CD4-positive, alpha-beta T cell treated with Interleukin-6 at 100 ng/mL for 8 hours (primary cell): ENCODE measurements around the gene TBC1D10A.
A peak's percentile ranks its signal among the peaks of the same experiment; 100 is the strongest.

Experiments
- DNase-seq: peaks from one replicate; pipeline ENCODE4 v3.0.0-alpha.2; 2020; ENCODE audit warnings: mixed read lengths, low spot score

Gene TBC1D10A

DNA sequence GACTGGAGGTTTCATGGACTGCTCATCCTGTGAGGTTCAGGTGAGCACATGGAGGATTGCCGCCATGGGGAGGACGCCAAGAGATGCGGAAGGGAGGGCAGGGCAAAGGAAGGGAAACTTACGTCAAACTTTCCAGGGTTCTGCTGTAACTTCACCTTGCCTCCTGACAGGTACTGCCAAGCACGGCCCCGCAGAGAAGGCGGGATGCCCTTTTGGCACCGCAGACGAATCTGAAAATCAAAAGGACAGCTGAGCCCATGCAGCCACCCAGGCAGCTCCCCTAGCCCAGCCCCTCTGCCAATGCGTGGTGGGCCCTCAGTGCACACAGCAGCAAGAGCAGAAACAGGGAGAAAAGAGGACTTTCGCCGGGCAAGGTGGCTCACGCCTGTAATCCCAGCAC is 27.4 kb downstream of the TBC1D10A start:
- no peak for DNase-seq

DNA sequence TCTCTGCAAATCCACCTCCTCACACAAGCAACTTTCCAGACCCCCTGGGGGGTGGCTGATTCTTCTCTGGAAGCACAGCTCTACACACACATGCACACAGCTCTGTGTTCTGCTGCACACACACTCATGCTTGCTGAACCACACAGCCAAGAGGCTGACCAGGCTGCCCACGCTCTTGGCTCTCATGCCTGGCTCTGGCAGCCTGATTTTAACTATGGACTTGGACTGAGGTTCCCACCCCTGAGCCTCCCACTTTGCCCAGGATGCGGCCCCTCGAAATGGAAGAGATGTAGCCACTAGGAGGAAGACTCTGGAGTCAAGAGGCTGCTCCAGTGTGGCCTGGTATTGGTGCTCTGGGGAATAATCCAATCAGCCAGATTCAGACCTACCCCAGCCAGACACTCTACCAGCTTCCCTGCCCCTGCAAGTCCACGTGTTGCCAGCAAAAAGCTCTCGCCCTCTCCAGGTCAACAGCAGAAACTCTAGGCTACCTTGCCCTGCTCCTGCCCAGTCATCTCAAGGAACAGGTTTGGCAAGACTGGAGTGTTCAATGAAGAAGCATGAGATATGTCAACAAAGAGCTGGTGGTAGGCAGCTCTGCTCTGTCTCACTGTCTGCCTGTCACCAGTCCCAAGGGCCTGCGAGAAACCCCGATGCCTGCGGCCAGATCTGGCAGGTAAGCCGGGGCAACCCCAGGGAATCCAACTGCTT is 28.6 kb downstream of the TBC1D10A start:
- DNase-seq, result no peak

DNA sequence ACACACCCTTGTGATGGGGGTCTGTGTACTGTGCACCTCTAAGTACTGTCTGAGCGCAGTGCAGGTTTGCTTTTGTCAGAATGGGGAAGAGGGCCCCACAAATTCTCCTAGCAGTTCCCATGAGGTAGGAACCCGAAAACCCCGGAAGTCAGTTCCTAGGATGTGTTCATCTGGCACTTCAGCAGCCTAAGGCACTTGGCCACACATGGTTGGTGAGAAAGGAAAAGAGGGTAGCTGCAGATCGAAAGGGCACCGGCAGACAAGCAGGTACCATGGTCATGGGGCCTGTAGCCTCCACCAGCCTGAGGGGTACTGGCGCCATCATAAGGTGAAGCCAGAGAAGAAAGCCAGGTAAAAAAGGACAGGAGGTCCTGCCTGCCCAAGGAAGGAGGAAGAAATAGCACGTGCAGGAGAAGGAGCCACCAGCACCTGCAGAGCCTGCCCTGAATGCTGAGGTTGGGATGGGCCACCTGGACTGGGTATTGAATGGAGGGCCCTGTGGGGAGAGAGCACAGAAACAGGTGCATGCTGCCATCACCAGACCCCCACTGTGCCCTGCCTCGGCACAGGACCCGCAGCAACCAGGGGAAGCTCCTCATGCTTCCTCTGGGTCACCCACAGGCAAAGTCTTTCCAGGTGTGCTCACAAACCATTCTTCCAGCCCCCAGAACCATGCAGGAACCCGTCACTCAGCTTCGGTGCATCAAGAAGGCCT is 29.3 kb downstream of the TBC1D10A start:
- no peak for DNase-seq

DNA sequence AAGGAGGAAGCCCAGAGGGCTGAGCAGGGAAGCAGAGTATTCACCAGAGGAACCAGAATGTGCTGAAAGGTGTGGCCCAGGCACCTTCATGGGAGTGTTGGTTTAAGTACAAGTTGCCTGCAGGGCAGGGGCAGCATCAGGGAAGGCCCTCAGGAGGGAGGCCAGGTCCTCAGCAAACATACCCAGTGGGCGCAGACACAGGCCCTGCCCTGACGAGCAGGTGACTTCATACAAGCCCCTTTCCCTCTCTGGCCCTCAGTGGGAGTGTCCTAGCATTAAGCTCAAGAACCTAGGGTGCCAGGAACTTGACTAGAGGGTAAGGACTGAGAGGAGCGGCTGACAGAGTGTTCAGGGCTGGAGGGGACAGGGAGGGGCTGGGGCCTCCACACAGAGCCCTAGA is 29.9 kb downstream of the TBC1D10A start:
- DNase-seq, result no peak

DNA sequence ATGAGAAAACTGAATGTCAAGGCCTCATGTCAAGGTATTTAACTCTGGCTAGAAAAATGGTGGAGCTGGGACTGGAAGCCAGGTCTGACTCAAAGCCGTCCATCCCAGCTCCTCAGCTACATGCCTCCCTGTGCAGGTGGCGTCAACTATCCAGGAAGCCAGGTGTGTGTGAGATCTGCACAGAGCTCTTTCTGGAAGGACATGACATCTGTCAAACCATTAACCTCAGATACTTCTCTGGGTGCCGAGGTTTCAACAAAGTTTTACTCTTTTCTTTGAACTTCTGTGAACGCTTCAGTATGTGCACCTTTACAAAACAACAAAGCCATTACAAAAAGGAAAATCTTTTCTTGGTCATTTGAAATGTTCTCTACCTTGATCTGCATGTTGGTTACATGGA is 30.4 kb downstream of the TBC1D10A start:
- peak; percentile 24 for DNase-seq

DNA sequence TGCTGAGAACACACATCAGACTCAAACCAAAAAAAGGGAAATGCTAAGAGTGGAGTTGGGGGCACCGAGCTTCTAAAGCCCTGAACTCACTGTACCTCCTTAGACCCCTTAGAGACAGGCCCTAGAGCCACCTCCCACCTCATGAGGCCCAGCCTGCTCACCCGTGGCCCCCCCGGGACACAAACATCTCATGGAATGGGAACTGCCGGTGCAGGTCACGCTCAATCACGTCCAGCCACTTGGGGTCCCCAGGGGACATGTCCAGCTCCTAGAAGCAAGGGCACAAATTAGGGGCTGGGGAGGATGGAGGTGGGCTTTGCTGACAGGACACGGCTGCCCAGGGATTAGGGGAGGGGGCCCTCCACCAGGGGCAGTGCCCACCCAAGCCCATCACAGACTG is 31.2 kb downstream of the TBC1D10A start:
- no peak for DNase-seq

DNA sequence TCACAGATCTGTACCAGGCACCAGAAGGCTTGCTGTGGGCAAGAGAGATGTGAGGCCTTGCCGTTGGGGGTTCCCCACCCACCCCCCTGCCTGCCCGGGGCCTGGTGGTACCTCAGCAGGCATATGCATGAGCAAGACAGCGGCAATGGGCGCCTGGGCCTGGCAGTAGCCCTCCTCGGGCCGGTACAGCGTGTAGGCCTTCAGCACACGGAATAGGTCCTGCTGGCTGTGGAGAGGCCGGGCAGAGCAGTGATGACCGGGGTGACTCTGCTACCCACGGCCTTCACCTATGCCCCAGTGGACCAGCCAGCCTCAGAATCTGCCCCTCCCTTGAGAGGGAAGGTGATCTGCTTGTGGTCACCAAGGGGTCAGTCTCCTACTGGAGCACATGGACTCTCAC is 31.9 kb downstream of the TBC1D10A start:
- DNase-seq, result no peak

DNA sequence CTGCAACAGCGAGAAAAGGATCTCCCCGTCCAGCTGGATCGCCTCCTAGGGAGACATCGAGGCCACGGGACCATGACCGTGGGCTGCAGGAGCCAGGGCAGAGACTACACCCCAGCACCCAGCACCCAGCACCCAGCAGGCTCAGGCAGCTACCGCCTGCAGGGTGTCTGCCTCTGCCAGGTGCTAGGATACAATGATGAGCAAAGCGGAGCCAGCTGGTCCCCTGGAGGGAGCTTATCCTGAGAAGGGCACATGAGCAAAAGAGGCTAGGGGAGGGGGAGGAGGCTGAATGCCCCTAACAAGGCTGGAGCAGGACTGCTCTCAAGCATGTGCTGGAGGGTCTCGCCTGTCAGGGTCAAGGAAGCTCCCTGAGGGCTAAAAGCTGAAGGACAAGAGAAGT is 32.7 kb downstream of the TBC1D10A start:
- no peak for DNase-seq

GRCh38 chr22:30293026-30293425 is 33.7 kb downstream of the TBC1D10A start:
- no peak for DNase-seq

GRCh38 chr22:30292069-30292970 is 34.4 kb downstream of the TBC1D10A start:
- no peak for DNase-seq

- DNase-seq, result no peak
Observed at GRCh38 chr22:30291058-30291892, 35.5 kb downstream of the TBC1D10A start.

DNA sequence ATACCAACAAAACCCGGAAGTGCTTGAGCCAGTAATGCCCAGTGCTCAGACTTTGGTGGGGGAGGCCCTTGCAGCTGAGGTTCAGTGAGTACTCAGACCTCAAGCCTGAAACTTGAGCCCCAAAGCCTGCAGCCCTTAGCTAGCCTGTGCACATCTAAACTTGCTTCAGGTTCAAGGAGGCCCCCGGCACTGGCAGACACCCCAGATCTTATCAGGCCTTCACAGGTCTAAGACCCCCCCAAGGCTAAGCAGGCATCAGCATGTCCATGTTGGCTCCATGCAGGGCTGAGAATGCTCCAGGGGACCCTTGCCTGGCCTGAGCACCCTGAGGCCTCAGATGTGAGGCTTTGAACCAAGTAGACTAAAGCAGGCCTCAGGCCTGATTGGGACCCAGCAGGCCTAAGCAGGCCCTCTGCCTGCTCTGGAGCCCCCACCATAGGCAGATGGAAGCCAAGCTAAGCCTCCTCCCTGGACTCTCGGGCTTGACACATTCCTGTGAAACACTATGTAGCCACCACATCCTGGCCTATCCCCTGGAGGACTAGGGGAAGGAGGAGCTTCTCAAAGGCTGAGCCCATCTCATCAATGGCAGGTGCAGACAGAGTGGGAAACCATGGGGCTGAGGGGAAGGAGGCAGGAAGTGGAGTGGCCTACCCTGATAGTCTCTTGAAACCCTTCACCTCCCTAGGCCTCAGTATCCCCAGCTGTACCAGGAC is 36.2 kb downstream of the TBC1D10A start:
- DNase-seq, result no peak

GRCh38 chr22:30289980-30290313 is 36.8 kb downstream of the TBC1D10A start:
- DNase-seq, result no peak

- peak; percentile 90 for DNase-seq
Observed at GRCh38 chr22:30289141-30289979, 37.4 kb downstream of the TBC1D10A start, which contains the start of gene CASTOR1. TSS of gene CASTOR1 (minus strand) at chr22:30289505. CDS start at chr22:30289497, 8 bp downstream.

DNA sequence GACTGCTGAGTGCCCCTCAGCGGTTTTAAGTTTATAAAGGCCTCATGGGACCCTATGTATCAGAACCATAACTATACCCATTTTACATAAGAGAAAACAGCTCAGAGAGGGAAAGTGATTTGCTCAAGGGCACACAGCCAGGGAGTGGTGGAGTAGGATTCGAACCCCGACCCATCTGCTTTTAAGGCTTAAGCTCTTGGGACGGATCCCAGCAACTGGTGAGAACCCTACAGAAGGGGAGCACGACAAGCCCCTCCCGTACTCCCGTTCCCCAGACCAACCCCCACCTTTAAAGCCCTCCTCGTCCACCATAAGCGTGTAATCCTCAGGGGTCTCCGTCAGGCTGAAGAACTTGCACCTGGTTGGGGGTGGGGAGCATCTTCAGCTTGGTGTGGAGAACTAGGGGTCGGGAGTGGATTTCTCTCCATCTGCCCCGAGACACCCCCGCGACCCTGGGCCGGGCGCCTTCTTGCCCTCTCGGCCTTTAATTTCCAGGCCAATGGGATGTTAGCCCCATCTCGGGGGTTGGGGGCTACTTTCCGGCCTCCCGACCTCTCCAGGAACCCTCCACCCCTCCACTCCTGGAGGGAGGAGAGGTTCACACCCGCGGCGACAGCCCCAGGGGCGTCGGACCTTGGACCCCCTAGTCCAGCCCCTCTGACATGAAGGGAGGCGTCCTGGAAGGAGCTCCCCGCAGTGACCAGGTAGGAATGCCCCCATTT is 38.2 kb downstream of the TBC1D10A start:
- no peak for DNase-seq

DNA sequence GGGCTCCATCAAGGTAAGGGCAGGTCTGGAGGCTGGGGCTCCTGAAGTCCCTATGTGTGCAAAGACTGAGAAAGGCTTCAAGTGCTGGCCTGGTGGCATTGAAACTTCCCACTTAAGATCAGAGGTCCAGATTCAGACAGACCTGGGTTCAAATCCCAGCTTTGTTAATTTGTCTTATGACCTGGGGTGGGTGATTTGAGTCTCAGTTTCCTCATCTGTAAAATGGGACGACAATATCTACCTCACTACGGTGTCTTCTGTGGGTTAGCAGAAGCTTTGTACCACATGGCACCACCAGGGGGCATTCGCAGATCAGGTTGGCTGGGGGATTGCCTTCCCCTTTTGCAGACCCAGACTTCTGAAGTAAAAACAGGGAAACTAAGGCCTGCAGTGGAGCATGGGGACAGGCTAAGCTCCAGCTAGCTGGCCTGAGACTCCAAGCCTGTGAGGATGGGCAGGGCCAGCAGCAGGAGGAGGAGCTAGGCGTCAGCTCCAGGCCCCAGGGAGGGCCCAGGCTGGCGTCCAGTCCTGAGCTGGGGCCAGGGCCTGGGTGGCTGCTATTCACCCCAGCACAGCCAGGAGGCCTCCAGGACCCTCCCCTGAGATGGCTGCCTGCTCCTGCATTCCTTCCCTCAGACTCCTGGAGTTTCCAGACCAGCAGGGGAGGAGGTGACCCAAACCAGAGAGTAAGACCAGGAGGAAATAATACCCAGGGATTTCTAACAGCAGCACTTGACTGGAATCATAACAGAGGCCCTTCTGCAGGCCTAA is 38.9 kb downstream of the TBC1D10A start:
- peak; percentile 88 for DNase-seq

GRCh38 chr22:30286813-30287647 is 39.7 kb downstream of the TBC1D10A start:
- DNase-seq, result peak; percentile 82

GRCh38 chr22:30286331-30286730 is 40.4 kb downstream of the TBC1D10A start:
- no peak for DNase-seq
